Esophagus muscularis mucosa (tissue), 4 donors: ENCODE results near the gene TEAD1.

Experiments
- CTCF ChIP-seq, 3 experiments: fragments of 200-600 bp in 2 of 3; fragments of 450-650 bp in 1 of 3; sonication (generic) in 2 of 3; IDR thresholded peaks; one replicate each; pipeline ENCODE4 v1.5.1; 2017 to 2019; ENCODE audit warnings: antibody characterized with exemption in 3 of 3, mild to moderate bottlenecking in 2 of 3, moderate library complexity in 1 of 3
- EP300 ChIP-seq: sonication (generic); formaldehyde crosslinking; IDR thresholded peaks from one replicate; pipeline ENCODE4 v1.6.1; 2017; ENCODE audit warnings: antibody characterized with exemption
- POLR2A ChIP-seq: fragments of 450-650 bp; IDR thresholded peaks from one replicate; pipeline ENCODE4 v1.6.1; 2017; ENCODE audit warnings: antibody characterized with exemption, moderate library complexity, mild to moderate bottlenecking, low read depth
- POLR2AphosphoS5 ChIP-seq, 2 donors: sonication (generic); formaldehyde crosslinking; IDR thresholded peaks; one replicate each; pipeline ENCODE4 v1.6.1; 2017; ENCODE audit warnings: antibody characterized with exemption in 2 of 2

DNA sequence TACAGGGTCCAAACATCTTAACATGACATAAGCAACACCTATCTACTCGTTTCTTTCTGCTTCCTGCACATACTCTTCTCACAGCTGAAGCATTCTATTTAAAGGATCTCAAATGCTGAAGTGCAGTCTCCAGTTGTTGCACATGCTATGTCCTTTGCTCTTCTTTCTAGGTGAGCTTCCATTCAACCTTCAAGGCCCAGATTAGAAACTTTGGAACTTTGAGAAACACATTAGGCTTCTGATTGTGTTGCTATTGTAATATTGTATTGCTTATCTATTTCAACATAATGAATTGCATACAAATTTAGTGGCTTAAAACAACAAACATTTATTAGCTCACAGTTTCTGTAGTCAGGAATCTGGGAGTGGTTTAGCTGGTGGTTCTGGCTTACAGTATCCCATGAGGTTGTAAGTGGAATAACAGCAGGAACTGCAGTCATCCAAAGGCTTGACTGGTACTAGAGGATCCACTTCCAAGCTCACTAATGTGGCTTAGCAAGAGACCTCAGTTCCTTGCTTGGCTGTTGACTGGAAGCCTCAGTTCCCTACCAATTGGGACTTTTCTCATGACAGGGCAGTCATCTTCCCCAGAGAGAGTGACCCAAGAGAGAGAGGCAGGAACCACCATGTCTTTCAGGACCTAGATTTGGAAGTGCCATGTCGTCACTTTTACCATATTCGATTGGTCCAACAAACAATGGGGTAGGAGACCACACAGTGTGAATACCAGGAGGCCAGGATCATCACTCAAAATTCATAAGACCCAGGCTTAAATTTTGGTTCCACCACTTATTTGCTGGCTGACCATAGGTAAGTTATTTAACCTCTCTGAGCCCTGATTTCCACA is 307.7 kb downstream of the TEAD1 start:
- no peak for TF ChIP-seq POLR2AphosphoS5 (IDR thresholded peaks at IDR 0.05)
- no peak for TF ChIP-seq EP300
- no peak for TF ChIP-seq CTCF (IDR thresholded peaks at IDR 0.05)
- TF ChIP-seq POLR2A = no peak
